K562 (cell line): ENCODE measurements around the gene GRK3. TPM values are rescaled to one million over a fixed set of nuclear protein-coding genes. Genes with fewer than 3 reads are reported as not detected.

Experiments used
- ATAC-seq: fragments of 200-7000 bp; cut with Tn5 transposase; 3 replicates; pipeline ENCODE4 v1.9.1; 2020; ENCODE audit warnings: moderate library complexity
- BruUV-seq: library from RNA; stranded (reverse); fragments of 400-500 nt; replicated peaks from 2 replicates; lab custom pipeline; 2021; lab: Mats Ljungman, UMichigan
- CTCF ChIA-PET: fragments of 300-600 bp; formaldehyde crosslinking; extraction: SDS; loops from one replicate; lab custom pipeline; 2021; ENCODE audit warnings: low intra/inter-chr PET ratio; lab: Yijun Ruan, JAX
- POLR2A ChIA-PET: fragments of 300-600, 350-650 bp; sonication (Branson Sonifier 250); formaldehyde crosslinking; extraction: SDS; loops from one replicate; lab custom pipeline; 2021; ENCODE audit warnings: antibody characterized with exemption, inconsistent platforms; lab: Yijun Ruan, JAX
- DNase-seq, 4 experiments: peaks; one replicate each; pipeline versions ENCODE4 v3.0.0 to v3.0.0-alpha.2; 2011 to 2018; ENCODE audit warnings: low spot score in 3 of 4, mixed read lengths in 3 of 4; ENCODE audit errors: extremely low read depth in 1 of 4
- FAIRE-seq: peaks from 2 replicates; lab custom pipeline; 2011; peaks lifted over from hg19 to GRCh38; lab: Jason Lieb, UNC
- H2AFZ ChIP-seq: 2 replicates; pipeline ENCODE4 v1.6.0; 2011; ENCODE audit warnings: low read depth, low read length, control low read depth, inconsistent platforms
- H3K27ac ChIP-seq: fragments of 200-600 bp; 3 replicates; pipeline ENCODE4 v1.8.0; 2011; ENCODE audit warnings: low read depth, mild to moderate bottlenecking, control low read depth, inconsistent platforms, low read length, moderate library complexity, mixed read lengths; ENCODE audit errors: extremely low read depth
- H3K27me3 ChIP-seq, 2 experiments: fragments of 300-600 bp in 1 of 2; 2 replicates in 1 of 2; 3 replicates in 1 of 2; pipeline versions ENCODE4 v1.6.0 to v1.8.0; 2011; ENCODE audit warnings: inconsistent platforms in 2 of 2, low read length in 2 of 2, mild to moderate bottlenecking in 1 of 2, mixed read lengths in 1 of 2, moderate library complexity in 1 of 2; ENCODE audit not compliant: control insufficient read depth in 2 of 2, insufficient read depth in 2 of 2
- H3K36me3 ChIP-seq: fragments of 300-600 bp; 3 replicates; pipeline ENCODE4 v1.8.0; 2011; ENCODE audit warnings: mild to moderate bottlenecking, low read length, inconsistent platforms; ENCODE audit not compliant: control insufficient read depth, insufficient read depth
- H3K4me1 ChIP-seq, 2 experiments: fragments of 200-600 bp in 1 of 2; replicated peaks in 1 of 2; 2 replicates in 1 of 2; 3 replicates in 1 of 2; pipeline versions ENCODE4 v1.5.1 to v1.8.0; 2011; ENCODE audit warnings: inconsistent platforms in 2 of 2, low read length in 2 of 2, mild to moderate bottlenecking in 1 of 2, mixed read lengths in 1 of 2, moderate library complexity in 1 of 2; ENCODE audit not compliant: control insufficient read depth in 2 of 2, insufficient read depth in 2 of 2
- H3K4me2 ChIP-seq: 2 replicates; pipeline ENCODE4 v1.6.1; 2011; ENCODE audit warnings: low read length, control low read depth, inconsistent platforms, mixed read lengths; ENCODE audit not compliant: insufficient read depth
- H3K4me3 ChIP-seq: fragments of 200-600 bp; sonication (generic), shearing (Covaris generic); 2 replicates; pipeline ENCODE4 v1.5.1; 2016; ENCODE audit warnings: control low read depth, inconsistent platforms
- H3K79me2 ChIP-seq: fragments of 200-600 bp; 3 replicates; pipeline ENCODE4 v1.8.0; 2011; ENCODE audit warnings: low read length, inconsistent platforms; ENCODE audit not compliant: control insufficient read depth, insufficient read depth
- H3K9ac ChIP-seq, 2 experiments: 2 replicates each; pipeline versions ENCODE4 v1.6.0 to v1.6.1; 2011; ENCODE audit warnings: low read depth in 2 of 2, low read length in 2 of 2, control low read depth in 1 of 2, inconsistent platforms in 1 of 2, mild to moderate bottlenecking in 1 of 2, mixed read lengths in 1 of 2; ENCODE audit not compliant: insufficient read depth in 1 of 2
- H3K9me1 ChIP-seq: one replicate; pipeline ENCODE4 v1.6.0; 2011; ENCODE audit warnings: inconsistent platforms, mild to moderate bottlenecking, low read length, moderate library complexity; ENCODE audit not compliant: control insufficient read depth, insufficient read depth
- H3K9me3 ChIP-seq: replicated peaks from 2 replicates; pipeline ENCODE4 v1.5.1; 2011; ENCODE audit warnings: low read depth, low read length, inconsistent platforms; ENCODE audit not compliant: control insufficient read depth, insufficient read depth
- H4K20me1 ChIP-seq: replicated peaks from 2 replicates; pipeline ENCODE4 v1.6.1; 2011; ENCODE audit warnings: low read length, inconsistent platforms, mixed read lengths; ENCODE audit not compliant: control insufficient read depth, insufficient read depth
- CHAMP1 ChIP-seq: fragments of 450-650 bp; IDR thresholded peaks from 2 replicates; pipeline ENCODE4 v1.6.1; 2016; ENCODE audit warnings: mild to moderate bottlenecking
- HMGN3 ChIP-seq: IDR thresholded peaks from 2 replicates; pipeline ENCODE4 v1.6.1; 2011; ENCODE audit warnings: borderline replicate concordance, low read depth, mild to moderate bottlenecking, mixed read lengths, low read length; ENCODE audit not compliant: insufficient read length; ENCODE audit errors: extremely low read depth
- HOXB6 ChIP-seq: fragments of 250-450 bp; sonication (Bioruptor Pico); IDR thresholded peaks from 2 replicates; pipeline ENCODE4 v1.5.1; 2022; ENCODE audit warnings: mild to moderate bottlenecking, borderline replicate concordance
- MECOM ChIP-seq: fragments of 250-450 bp; sonication (Bioruptor Pico); IDR thresholded peaks from 2 replicates; pipeline ENCODE4 v1.8.0; 2022; ENCODE audit warnings: inconsistent platforms
- MITF ChIP-seq: IDR thresholded peaks from 2 replicates; pipeline ENCODE4 v1.6.1; 2014; ENCODE audit warnings: antibody characterized with exemption
- NFIX ChIP-seq: fragments of 250-450 bp; sonication (Bioruptor Pico); IDR thresholded peaks from 2 replicates; pipeline ENCODE4 v1.4.0; 2020; ENCODE audit warnings: low read depth, mild to moderate bottlenecking, moderate library complexity
- POLR2A ChIP-seq: fragments of 450-650 bp; conservative IDR thresholded peaks from 2 replicates; pipeline ENCODE4 v1.6.1; 2016
- PURB ChIP-seq: sonication (generic); formaldehyde crosslinking; IDR thresholded peaks from 2 replicates; pipeline ENCODE4 v1.9.0; 2021; ENCODE audit warnings: low read depth, mild to moderate bottlenecking, missing genetic modification reagents
- RFX7 ChIP-seq: fragments of 250-450 bp; sonication (Bioruptor Pico); IDR thresholded peaks from 2 replicates; pipeline ENCODE4 v1.5.1; 2021; ENCODE audit warnings: mild to moderate bottlenecking
- SAFB2 ChIP-seq: fragments of 200-400 bp; formaldehyde crosslinking; IDR thresholded peaks from 2 replicates; pipeline ENCODE4 v1.6.1; 2018; ENCODE audit warnings: borderline replicate concordance, low read length, low read depth, moderate library complexity; ENCODE audit not compliant: severe bottlenecking
- SREBF2 ChIP-seq: sonication (generic); formaldehyde crosslinking; IDR thresholded peaks from 2 replicates; pipeline ENCODE4 v1.4.0; 2020; ENCODE audit warnings: mild to moderate bottlenecking, missing genetic modification reagents
- ZFP36 ChIP-seq: fragments of 150-350 bp; IDR thresholded peaks from 2 replicates; pipeline ENCODE4 v1.6.1; 2018; ENCODE audit warnings: low read length, low read depth; ENCODE audit not compliant: partially characterized antibody
- ZNF224 ChIP-seq: sonication (generic); formaldehyde crosslinking; IDR thresholded peaks from 2 replicates; pipeline ENCODE4 v1.8.0; 2022; ENCODE audit warnings: mild to moderate bottlenecking, missing genetic modification reagents
- ZNF609 ChIP-seq: sonication (generic); formaldehyde crosslinking; IDR thresholded peaks from 2 replicates; pipeline ENCODE4 v1.8.1; 2023; ENCODE audit warnings: missing genetic modification reagents, mild to moderate bottlenecking, borderline replicate concordance
- WGBS: fragments of 100-300 bp; shearing (Covaris generic); methylation state at CpG from one replicate; pipeline ENCODE4 v1.1.6; 2016; ENCODE audit warnings: low coverage, mixed read lengths; ENCODE audit not compliant: insufficient coverage; ENCODE audit errors: missing lambda C conversion rate; 5-methylcytosine and 5-hydroxymethylcytosine counted together
- in situ Hi-C: fragments of 300-500 bp; cut with MboI; formaldehyde crosslinking; loops from 4 replicates; pipeline ENCODE4 v1.15.0; 2018; ENCODE audit warnings: inconsistent platforms, mixed read lengths
- intact Hi-C: fragments of 100-400 bp; cut with micrococcal nuclease; formaldehyde crosslinking; loops from 2 replicates; pipeline ENCODE4 v1.14.2; 2022
- polyA plus RNA-seq, 8 experiments: library from polyadenylated mRNA; depleted of rRNA in 4 of 8; stranded (reverse) in 5 of 8; unstranded in 3 of 8; fragments of >200 nt; fragmentation: Nextera tagmentation in 2 of 8; fragmentation: Illumina TruSeq in 1 of 8; extraction: Ambion mirVana in 2 of 8; extraction: Trizol in 1 of 8; gene quantifications; 2 replicates each; pipeline versions ENCODE4 v1.2.1 to v1.2.3, GENCODE V29; 2011 to 2014; ENCODE audit warnings: inconsistent platforms in 1 of 8, missing spikeins in 1 of 8
- total RNA-seq, 7 experiments: library from RNA; depleted of rRNA in 6 of 7; stranded (reverse); fragments of >200 nt in 6 of 7; fragmentation: Illumina TruSeq in 2 of 7; extraction: Trizol in 2 of 7; gene quantifications; 2 replicates each; pipeline versions ENCODE4 v1.2.1 to v1.2.3, GENCODE V29; 2011 to 2021; ENCODE audit warnings: low replicate concordance in 1 of 7

The GRK3 gene
- total and polyA plus RNA-seq, 9 of the 15 experiments (the other 6 are each of a cell fraction or from before 2014, with no cell fraction given): 1.4 to 7.6 (median 3.6) TPM

- no peak for TF ChIP-seq ZFP36
These were observed 109.2 kb downstream of the GRK3 start (continued) for GRCh38 chr22:25673713-25674112.

- Histone ChIP-seq H3K9me1 (no peaks in the 10 kb centered on the region), H3K4me2 (no peak overlapping the region), H3K27me3 (no peaks in the 10 kb centered on the region), H3K4me3 (no peak overlapping the region), H4K20me1 (no peaks in the 10 kb centered on the region), H2AFZ (no peak overlapping the region), H3K9me3 (no peaks in the 10 kb centered on the region), H3K79me2 (no peaks in the 10 kb centered on the region), H3K4me1 (no peaks in the 10 kb centered on the region), H3K27ac (no peak overlapping the region), H3K36me3 (no peaks in the 10 kb centered on the region), H3K9ac (no peak overlapping the region)
- FAIRE-seq (no peak), DNase-seq (no peak), ATAC-seq (no peak)
- 54% methylated on average over 4 of the region's 4 CpGs for WGBS
- POLR2A ChIA-PET: no interaction called here
- TF ChIP-seq MECOM (CRISPR knock-in tag) (no peak), SAFB2 (no peak), NFIX (CRISPR knock-in tag) (no peak), SREBF2 (CRISPR knock-in tag) (no peak), HMGN3 (no peak), HOXB6 (CRISPR knock-in tag) (no peak), ZNF224 (CRISPR knock-in tag) (no peak), MITF (no peak), POLR2A (no peak), CHAMP1 (no peak), ZNF609 (CRISPR knock-in tag) (no peak), PURB (CRISPR knock-in tag) (no peak), RFX7 (CRISPR knock-in tag) (no peak)
- BruUV-seq: no TSS peak
- intact Hi-C loops: no loop called here
- in situ Hi-C loops: no loop called here
- CTCF ChIA-PET: no interaction called here
These were observed 113.2 kb downstream of the GRK3 start for GRCh38 chr22:25677631-25678030.
